ENCODE data around the gene ARFGAP3.
"Not testable (repeated sequence)": the region's sequence is repeated elsewhere in the genome, so short reads cannot be mapped to it uniquely, and the experiment has no call there.

Gene ARFGAP3

GRCh38 chr22:42794551-42795510 is 62.2 kb downstream of the ARFGAP3 start:
- no peak for DNase-seq (ENCODE audit: low read depth, low spot score)

- no peak for DNase-seq (ENCODE audit: low read depth, low spot score)
Measured at GRCh38 chr22:42793848-42794405, 63.1 kb downstream of the ARFGAP3 start.

GRCh38 chr22:42792909-42793847 is 63.9 kb downstream of the ARFGAP3 start:
- DNase-seq (ENCODE audit: low read depth, low spot score): no peak

- no peak for DNase-seq (ENCODE audit: low read depth, low spot score)
Measured at GRCh38 chr22:42792453-42792908, 64.6 kb downstream of the ARFGAP3 start.

- DNase-seq (ENCODE audit: low read depth, low spot score): no peak
Measured at GRCh38 chr22:42791721-42792452, 65.2 kb downstream of the ARFGAP3 start.

- DNase-seq (ENCODE audit: low read depth, low spot score): no peak
Measured at GRCh38 chr22:42788466-42788865, 68.6 kb downstream of the ARFGAP3 start.

GRCh38 chr22:42788021-42788420 is 69.1 kb downstream of the ARFGAP3 start:
- no peak for DNase-seq (ENCODE audit: low read depth, low spot score)

GRCh38 chr22:42787357-42787736 is 69.7 kb downstream of the ARFGAP3 start:
- DNase-seq (ENCODE audit: low read depth, low spot score): no peak

GRCh38 chr22:42786606-42787356 is 70.3 kb downstream of the ARFGAP3 start:
- DNase-seq (ENCODE audit: low read depth, low spot score): no peak

GRCh38 chr22:42785706-42786499 is 71.2 kb downstream of the ARFGAP3 start:
- no peak for DNase-seq (ENCODE audit: low read depth, low spot score)

- not testable (repeated sequence) for DNase-seq (ENCODE audit: low read depth, low spot score)
Measured at GRCh38 chr22:42782306-42782705, 74.8 kb downstream of the ARFGAP3 start.

GRCh38 chr22:42780070-42780540 is 77.0 kb downstream of the ARFGAP3 start:
- DNase-seq (ENCODE audit: low read depth, low spot score): no peak

- DNase-seq (ENCODE audit: low read depth, low spot score): no peak
Measured at GRCh38 chr22:42777126-42777525, 79.9 kb downstream of the ARFGAP3 start.

- DNase-seq (ENCODE audit: low read depth, low spot score): no peak
Measured at GRCh38 chr22:42773167-42773566, 83.9 kb downstream of the ARFGAP3 start.

- DNase-seq (ENCODE audit: low read depth, low spot score): no peak
Measured at GRCh38 chr22:42772647-42773046, 84.4 kb downstream of the ARFGAP3 start.

GRCh38 chr22:42770941-42771647 is 86.0 kb downstream of the ARFGAP3 start:
- no peak for DNase-seq (ENCODE audit: low read depth, low spot score)

- no peak for DNase-seq (ENCODE audit: low read depth, low spot score)
Measured at GRCh38 chr22:42770448-42770726, 86.7 kb downstream of the ARFGAP3 start.

- DNase-seq (ENCODE audit: low read depth, low spot score): no peak
Measured at GRCh38 chr22:42769574-42770447, 87.3 kb downstream of the ARFGAP3 start.
